Lung (tissue), 12 donors: ENCODE data around the gene ATP8B4. TPM values are rescaled to one million over a fixed set of nuclear protein-coding genes. Genes with fewer than 3 reads are reported as not detected.

Experiments
- ATAC-seq: fragments of 200-7000 bp; cut with Tn5 transposase; one replicate; pipeline ENCODE4 v1.9.1; 2020; ENCODE audit warnings: moderate number of reproducible peaks; ENCODE audit not compliant: insufficient read depth, low FRiP score
- DNase-seq, 3 donors: peaks; one replicate each; pipeline ENCODE4 v3.0.0-alpha.2; 2013 to 2017
- H3K27ac ChIP-seq, 2 donors: one replicate each; pipeline ENCODE4 v1.5.1; 2013; ENCODE audit warnings: mild to moderate bottlenecking in 2 of 2, moderate library complexity in 2 of 2, control low read depth in 1 of 2, inconsistent platforms in 1 of 2, low read depth in 1 of 2, low read length in 1 of 2
- H3K27me3 ChIP-seq, 3 donors: one replicate each; pipeline ENCODE4 v1.5.1; 2013; ENCODE audit warnings: low read length in 2 of 3; ENCODE audit not compliant: control insufficient read depth in 3 of 3, insufficient read depth in 3 of 3
- H3K36me3 ChIP-seq, 4 donors: one replicate each; pipeline ENCODE4 v1.5.1; 2013; ENCODE audit warnings: low read length in 4 of 4, mild to moderate bottlenecking in 1 of 4, moderate library complexity in 1 of 4; ENCODE audit not compliant: control insufficient read depth in 4 of 4, insufficient read depth in 4 of 4
- H3K4me1 ChIP-seq, 5 donors: one replicate each; pipeline ENCODE4 v1.5.1; 2013; ENCODE audit warnings: low read length in 5 of 5, mild to moderate bottlenecking in 2 of 5, moderate library complexity in 1 of 5; ENCODE audit not compliant: control insufficient read depth in 5 of 5, insufficient read depth in 5 of 5
- H3K4me3 ChIP-seq: one replicate; pipeline ENCODE4 v1.5.1; 2013; ENCODE audit warnings: mild to moderate bottlenecking, control low read depth, moderate library complexity
- H3K9ac ChIP-seq, 2 donors: one replicate each; pipeline ENCODE4 v1.5.1; 2013; ENCODE audit warnings: low read length in 2 of 2, control low read depth in 1 of 2; ENCODE audit not compliant: insufficient read depth in 1 of 2
- H3K9me3 ChIP-seq, 4 donors: one replicate each; pipeline ENCODE4 v1.5.1; 2013; ENCODE audit warnings: low read length in 3 of 4, mild to moderate bottlenecking in 1 of 4, moderate library complexity in 1 of 4; ENCODE audit not compliant: control insufficient read depth in 4 of 4, insufficient read depth in 3 of 4
- CTCF ChIP-seq: IDR thresholded peaks from 2 replicates; pipeline ENCODE4 v1.5.1; 2012; ENCODE audit warnings: mild to moderate bottlenecking; ENCODE audit errors: control extremely low read depth, extremely low read depth
- WGBS, 2 donors: extraction: QIAGEN DNeasy Blood & Tissue Kit; methylation state at CpG; one replicate each; pipeline ENCODE4 v1.1.7; 2013; 5-methylcytosine and 5-hydroxymethylcytosine counted together
- polyA plus RNA-seq, 2 donors: library from polyadenylated mRNA; stranded (reverse); fragments of 200-250 nt; gene quantifications; one replicate each; pipeline ENCODE4 v1.2.1, GENCODE V29; 2013
- total RNA-seq, 2 donors: library from RNA; depleted of rRNA in 1 of 2; stranded (reverse); fragments of >200 nt in 1 of 2; gene quantifications; one replicate each; pipeline ENCODE4 v1.2.1, GENCODE V29; 2014 to 2021
- donor health status: control.
- donor health status: control.
- donor health status: Bipolar disorder and iron deficiency.
- donor health status: healthy.
- donor health status: DM: yes; HTN: yes; CAD: no.

The ATP8B4 gene
- total and polyA plus RNA-seq, 4 donors = 1.6 to 23.1 (median 3.3) TPM

- H3K4me3 ChIP-seq = no peak overlapping the region
- peak overlapping the region in 1 of 2 donors; percentile 66 for H3K27ac ChIP-seq
- H3K36me3 ChIP-seq = no peaks in the 10 kb centered on the region
Measured at GRCh38 chr15:49902685-49903501, 216.1 kb downstream of the ATP8B4 start.

GRCh38 chr15:49901996-49902684 lies 216.9 kb downstream of the ATP8B4 start:
- Histone ChIP-seq H3K27ac (peak overlapping the region; percentile 59 to 66), H3K9ac (no peak overlapping the region), H3K27me3 (no peaks in the 10 kb centered on the region), H3K36me3 (no peaks in the 10 kb centered on the region), H3K9me3 (no peaks in the 10 kb centered on the region), H3K4me1 (peaks cover 0 to 48% (median 0%) of the 10 kb centered on the region in 5 donors), H3K4me3 (no peak overlapping the region)
- DNase-seq = peak in 1 of 3 donors; percentile 81
- TF ChIP-seq CTCF = no peak
- 67 to 90% methylated on average over 2 of the region's 2 CpGs for WGBS, 2 donors
- no peak for ATAC-seq

More at GRCh38 chr15:49902685-49903501, 216.1 kb downstream of the ATP8B4 start:
- Histone ChIP-seq H3K27me3 (no peaks in the 10 kb centered on the region), H3K9me3 (no peaks in the 10 kb centered on the region), H3K4me1 (peaks cover 0 to 48% (median 0%) of the 10 kb centered on the region in 5 donors), H3K9ac (peak overlapping the region in 1 of 2 donors; percentile 40)
- no peak for ATAC-seq
- TF ChIP-seq CTCF = no peak
- peak; percentile 25 to 81 (median 80) for DNase-seq
- 64 to 77% methylated on average over 7 of the region's 7 CpGs for WGBS, 2 donors

GRCh38 chr15:49901321-49901720 lies 217.7 kb downstream of the ATP8B4 start:
- H3K36me3 ChIP-seq = no peaks in the 10 kb centered on the region
- no peak for TF ChIP-seq CTCF
- no peak for DNase-seq
- H3K27ac ChIP-seq = no peak overlapping the region
- no peaks in the 10 kb centered on the region for H3K27me3 ChIP-seq
- peaks cover 0 to 48% (median 0%) of the 10 kb centered on the region in 5 donors for H3K4me1 ChIP-seq
- H3K9me3 ChIP-seq = no peaks in the 10 kb centered on the region
- WGBS, 2 donors = 88 to 92% methylated on average over 1 of the region's 1 CpG
- no peak for ATAC-seq
- H3K9ac ChIP-seq = no peak overlapping the region
- H3K4me3 ChIP-seq = no peak overlapping the region
